ENCODE results near the gene MEGF6.

- TF ChIP-seq ZC3H11A (IDR thresholded peaks at IDR 0.05; ENCODE audit: low read depth, low read length) (no peak), ESRRA (IDR thresholded peaks at IDR 0.05; ENCODE audit: borderline replicate concordance, low read depth) (no peak), STAT5B (CRISPR knock-in tag; IDR thresholded peaks at IDR 0.05) (no peak), MEF2A (IDR thresholded peaks at IDR 0.05; ENCODE audit: control insufficient read depth, low read depth, low read length) (no peak)
- TF ChIP-seq, protein P1, sequence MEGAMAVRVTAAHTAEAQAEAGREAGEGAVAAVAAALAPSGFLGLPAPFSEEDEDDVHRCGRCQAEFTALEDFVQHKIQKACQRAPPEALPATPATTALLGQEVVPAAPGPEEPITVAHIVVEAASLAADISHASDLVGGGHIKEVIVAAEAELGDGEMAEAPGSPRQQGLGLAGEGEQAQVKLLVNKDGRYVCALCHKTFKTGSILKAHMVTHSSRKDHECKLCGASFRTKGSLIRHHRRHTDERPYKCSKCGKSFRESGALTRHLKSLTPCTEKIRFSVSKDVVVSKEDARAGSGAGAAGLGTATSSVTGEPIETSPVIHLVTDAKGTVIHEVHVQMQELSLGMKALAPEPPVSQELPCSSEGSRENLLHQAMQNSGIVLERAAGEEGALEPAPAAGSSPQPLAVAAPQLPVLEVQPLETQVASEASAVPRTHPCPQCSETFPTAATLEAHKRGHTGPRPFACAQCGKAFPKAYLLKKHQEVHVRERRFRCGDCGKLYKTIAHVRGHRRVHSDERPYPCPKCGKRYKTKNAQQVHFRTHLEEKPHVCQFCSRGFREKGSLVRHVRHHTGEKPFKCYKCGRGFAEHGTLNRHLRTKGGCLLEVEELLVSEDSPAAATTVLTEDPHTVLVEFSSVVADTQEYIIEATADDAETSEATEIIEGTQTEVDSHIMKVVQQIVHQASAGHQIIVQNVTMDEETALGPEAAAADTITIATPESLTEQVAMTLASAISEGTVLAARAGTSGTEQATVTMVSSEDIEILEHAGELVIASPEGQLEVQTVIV (CRISPR knock-in tag; IDR thresholded peaks at IDR 0.05; ENCODE audit: borderline replicate concordance) = no peak
These were observed 65.8 kb downstream of the MEGF6 start for GRCh38 chr1:3545363-3546047.

Data from K562 (cell line).